ENCODE data around the gene METTL21A. TPM values are rescaled to one million over a fixed set of nuclear protein-coding genes. Genes with fewer than 3 reads are reported as not detected.

The METTL21A gene
- total and polyA plus RNA-seq, 7 donors, result 7.0 to 30.7 (median 9.5) TPM

DNA sequence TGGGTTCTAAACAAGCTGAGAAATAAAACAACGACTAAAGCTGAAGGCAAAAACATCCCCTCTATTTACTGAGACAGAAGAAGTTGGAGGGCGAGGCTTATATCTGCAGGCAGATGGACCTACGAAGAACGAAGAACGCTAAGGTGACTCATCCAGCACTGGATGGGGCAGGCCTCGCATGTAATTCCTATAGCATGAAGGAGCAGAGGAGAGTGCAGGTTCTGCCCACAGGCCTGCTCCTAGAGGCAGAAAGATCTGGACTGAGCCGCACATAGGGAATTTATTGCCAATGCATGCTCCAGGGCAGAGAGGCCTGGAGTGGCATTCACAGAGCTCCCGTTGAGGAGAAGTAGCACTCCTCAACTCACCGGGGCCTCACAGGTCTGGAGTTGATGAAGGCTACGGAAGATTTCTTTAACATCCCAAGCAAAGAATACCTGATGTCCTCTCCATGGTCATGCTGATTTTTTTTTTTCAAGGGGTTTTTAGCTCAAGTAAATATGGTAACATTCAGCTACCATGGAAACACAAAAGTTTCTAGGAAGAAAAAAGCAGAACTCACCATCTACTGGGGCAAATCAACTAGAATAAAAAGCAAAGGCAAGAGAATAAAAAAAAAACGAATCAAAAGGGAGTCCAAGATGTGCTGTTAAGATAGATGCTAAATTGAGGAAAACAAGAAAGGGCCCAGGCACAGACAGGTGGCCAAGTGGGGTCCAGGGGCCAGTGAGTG, 10.4 kb upstream of the METTL21A start:
- ATAC-seq (no peak), DNase-seq (no peak)
- H3K36me3 ChIP-seq (ENCODE audit: insufficient read depth in 1 of 2, low read depth in 1 of 2), result no peaks in the 10 kb centered on the region
- TF ChIP-seq, protein P1, sequence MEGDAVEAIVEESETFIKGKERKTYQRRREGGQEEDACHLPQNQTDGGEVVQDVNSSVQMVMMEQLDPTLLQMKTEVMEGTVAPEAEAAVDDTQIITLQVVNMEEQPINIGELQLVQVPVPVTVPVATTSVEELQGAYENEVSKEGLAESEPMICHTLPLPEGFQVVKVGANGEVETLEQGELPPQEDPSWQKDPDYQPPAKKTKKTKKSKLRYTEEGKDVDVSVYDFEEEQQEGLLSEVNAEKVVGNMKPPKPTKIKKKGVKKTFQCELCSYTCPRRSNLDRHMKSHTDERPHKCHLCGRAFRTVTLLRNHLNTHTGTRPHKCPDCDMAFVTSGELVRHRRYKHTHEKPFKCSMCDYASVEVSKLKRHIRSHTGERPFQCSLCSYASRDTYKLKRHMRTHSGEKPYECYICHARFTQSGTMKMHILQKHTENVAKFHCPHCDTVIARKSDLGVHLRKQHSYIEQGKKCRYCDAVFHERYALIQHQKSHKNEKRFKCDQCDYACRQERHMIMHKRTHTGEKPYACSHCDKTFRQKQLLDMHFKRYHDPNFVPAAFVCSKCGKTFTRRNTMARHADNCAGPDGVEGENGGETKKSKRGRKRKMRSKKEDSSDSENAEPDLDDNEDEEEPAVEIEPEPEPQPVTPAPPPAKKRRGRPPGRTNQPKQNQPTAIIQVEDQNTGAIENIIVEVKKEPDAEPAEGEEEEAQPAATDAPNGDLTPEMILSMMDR (IDR thresholded peaks at IDR 0.05), result no peak
- intact Hi-C loops (cut with DNase I), result no loop called here
- no peaks in the 10 kb centered on the region for H3K27me3 ChIP-seq (ENCODE audit: insufficient read depth in 3 of 3, low read length in 2 of 3)
- H3K9me3 ChIP-seq, result no peaks in the 10 kb centered on the region
- H3K27ac ChIP-seq, result no peak overlapping the region
- H3K4me3 ChIP-seq, result no peak overlapping the region
- 82 to 87% (median 85%) methylated on average over 11 of the region's 11 CpGs for WGBS, 3 donors
- no peaks in the 10 kb centered on the region for H3K4me1 ChIP-seq

DNA sequence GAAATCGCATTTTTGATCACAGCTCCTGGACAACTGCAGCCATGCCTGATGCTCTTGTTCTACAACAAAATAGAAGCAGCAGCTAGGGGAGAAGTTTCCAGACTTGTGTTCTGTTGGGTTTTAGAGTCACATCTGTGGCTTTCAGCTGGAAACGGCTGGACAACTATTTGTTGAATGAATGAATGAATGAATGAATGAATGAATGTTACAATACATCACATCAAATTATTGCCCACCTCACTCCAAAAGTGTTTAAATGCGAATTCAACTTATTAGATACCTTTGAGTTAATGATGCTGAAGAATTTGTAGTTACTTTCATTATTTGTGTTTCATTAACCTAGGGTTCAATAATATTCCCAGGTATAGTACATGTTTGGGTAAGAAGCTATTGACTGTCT, 8.5 kb upstream of the METTL21A start:
- intact Hi-C loops (cut with DNase I), result no loop called here
- WGBS, 3 donors, result 78 to 86% (median 85%) methylated on average over 3 of the region's 3 CpGs
- ATAC-seq (no peak), DNase-seq (no peak)
- Histone ChIP-seq H3K36me3 (ENCODE audit: insufficient read depth in 1 of 2, low read depth in 1 of 2) (no peaks in the 10 kb centered on the region), H3K27ac (no peak overlapping the region), H3K4me1 (no peaks in the 10 kb centered on the region), H3K9me3 (no peaks in the 10 kb centered on the region), H3K27me3 (ENCODE audit: insufficient read depth in 3 of 3, low read length in 2 of 3) (no peaks in the 10 kb centered on the region), H3K4me3 (no peak overlapping the region)
- TF ChIP-seq, protein P1 (IDR thresholded peaks at IDR 0.05), result no peak

DNA sequence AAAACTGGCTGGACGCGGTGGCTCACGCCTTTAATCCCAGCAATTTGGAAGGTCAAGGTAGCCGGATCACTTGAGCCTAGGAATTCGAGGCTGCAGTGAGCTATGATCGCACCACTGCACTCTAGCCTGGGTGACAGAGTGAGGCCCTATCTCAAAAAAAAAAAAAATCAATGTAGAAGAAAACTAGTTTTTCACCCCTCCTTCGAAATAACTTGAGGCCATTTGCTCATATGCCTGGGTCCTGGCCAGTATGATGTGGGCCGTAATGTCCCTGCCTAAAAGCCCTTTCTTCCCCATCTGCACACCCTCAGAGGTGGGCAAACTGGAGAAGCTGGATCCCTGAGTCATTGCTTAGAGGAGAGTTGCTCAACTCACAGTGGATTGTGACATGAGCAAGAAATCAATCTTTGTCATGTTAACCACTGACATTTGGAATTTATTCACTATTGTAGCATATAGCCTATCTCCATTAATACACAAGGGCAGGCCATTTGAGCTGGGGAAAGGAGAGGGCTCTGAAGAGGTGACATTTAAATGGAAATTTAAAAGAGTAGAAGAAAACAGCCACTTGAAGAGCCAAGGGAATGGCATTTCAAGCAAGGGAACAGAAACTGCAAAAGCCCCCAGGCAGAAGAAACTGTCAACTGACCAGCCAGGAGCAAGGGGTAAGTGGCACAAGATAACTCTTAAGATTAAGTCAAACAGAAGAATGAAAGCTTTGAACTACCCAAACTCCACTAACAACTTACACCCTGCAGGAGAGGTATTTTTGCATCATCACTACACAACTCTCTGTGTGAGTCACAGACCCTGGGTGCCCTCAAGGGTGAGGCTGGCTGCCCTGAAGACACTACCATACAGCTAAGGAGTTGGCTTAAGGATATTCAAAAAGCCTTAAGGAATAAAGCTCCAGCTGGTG, 7.6 kb upstream of the METTL21A start:
- Histone ChIP-seq H3K4me1 (no peaks in the 10 kb centered on the region), H3K9me3 (no peaks in the 10 kb centered on the region), H3K4me3 (no peak overlapping the region), H3K27me3 (ENCODE audit: insufficient read depth in 3 of 3, low read length in 2 of 3) (no peaks in the 10 kb centered on the region), H3K36me3 (ENCODE audit: insufficient read depth in 1 of 2, low read depth in 1 of 2) (no peaks in the 10 kb centered on the region), H3K27ac (peak overlapping the region; percentile 23)
- WGBS, 3 donors, result 79 to 84% (median 79%) methylated on average over 8 of the region's 8 CpGs
- no peak for DNase-seq
- TF ChIP-seq, protein P1 (IDR thresholded peaks at IDR 0.05), result no peak
- peak; percentile 69 to 80 (median 77) for ATAC-seq
- intact Hi-C loops (cut with DNase I), result no loop called here

DNA sequence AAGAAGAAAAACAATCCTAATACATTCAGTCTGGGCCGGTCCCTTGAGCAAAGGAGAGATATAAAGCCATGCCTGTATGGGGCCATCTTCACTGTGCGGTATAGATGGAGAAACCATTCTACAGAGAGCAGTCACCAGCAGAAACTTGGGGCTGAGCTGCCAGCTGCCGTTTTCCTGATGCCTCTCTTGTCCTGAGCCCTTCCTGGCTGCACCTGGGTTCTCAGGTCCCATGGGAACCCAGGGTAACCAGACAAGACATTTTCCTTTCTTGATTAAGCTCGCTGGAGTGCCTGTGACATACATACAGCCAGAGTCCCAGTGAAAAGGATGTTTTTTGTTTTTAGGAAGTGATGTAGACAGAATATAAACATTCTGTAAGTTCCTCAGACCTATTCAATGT, 5.3 kb upstream of the METTL21A start:
- Histone ChIP-seq H3K9me3 (no peaks in the 10 kb centered on the region), H3K27ac (no peak overlapping the region), H3K36me3 (ENCODE audit: insufficient read depth in 1 of 2, low read depth in 1 of 2) (no peaks in the 10 kb centered on the region), H3K27me3 (ENCODE audit: insufficient read depth in 3 of 3, low read length in 2 of 3) (no peaks in the 10 kb centered on the region), H3K4me3 (no peak overlapping the region), H3K4me1 (no peaks in the 10 kb centered on the region)
- intact Hi-C loops (cut with DNase I), result no loop called here
- no peak for ATAC-seq
- no peak for DNase-seq
- WGBS, 3 donors, result 33 to 50% (median 46%) methylated on average over 4 of the region's 4 CpGs
- TF ChIP-seq, protein P1 (IDR thresholded peaks at IDR 0.05), result no peak
